HEK293 (cell line): ENCODE measurements around the gene SERF2.

Experiments
- CTCF ChIA-PET: fragments of 350-600 bp; formaldehyde crosslinking; extraction: SDS; loops from one replicate; lab custom pipeline; 2021; ENCODE audit warnings: antibody characterized with exemption; lab: Yijun Ruan, JAX
- POLR2A ChIA-PET: fragments of 300-600 bp; formaldehyde crosslinking; extraction: SDS; loops from one replicate; lab custom pipeline; 2020; ENCODE audit warnings: antibody characterized with exemption, inconsistent platforms; lab: Yijun Ruan, JAX
- H3K27ac ChIP-seq: fragments of 200-500 bp; sonication (Bioruptor generic); 2 replicates; pipeline ENCODE4 v1.5.1; 2014; ENCODE audit warnings: low read depth, low read length, control low read depth, inconsistent platforms; ENCODE audit errors: extremely low read depth
- H3K36me3 ChIP-seq, 2 experiments: fragments of 200-500 bp in 1 of 2; sonication (Bioruptor generic) in 1 of 2; 1 replicate in 1 of 2; 2 replicates in 1 of 2; pipeline ENCODE4 v1.5.1; 2014 to 2017; ENCODE audit warnings: inconsistent platforms in 2 of 2, low read length in 2 of 2; ENCODE audit not compliant: control insufficient read depth in 2 of 2, insufficient read depth in 1 of 2
- H3K4me1 ChIP-seq: fragments of 200-500 bp; sonication (Bioruptor generic); 2 replicates; pipeline ENCODE4 v1.5.1; 2014; ENCODE audit warnings: mild to moderate bottlenecking, low read length, inconsistent platforms; ENCODE audit not compliant: control insufficient read depth, insufficient read depth
- H3K4me3 ChIP-seq: 2 replicates; pipeline ENCODE4 v1.5.1; 2011; ENCODE audit warnings: low read depth, mild to moderate bottlenecking, control low read depth, low read length, moderate library complexity
- H3K9me3 ChIP-seq: fragments of 200-500 bp; sonication (Bioruptor generic); 2 replicates; pipeline ENCODE4 v1.5.1; 2014; ENCODE audit warnings: low read depth, low read length, inconsistent platforms; ENCODE audit not compliant: control insufficient read depth, insufficient read depth
- AEBP2 ChIP-seq: fragments of 450-650 bp; formaldehyde crosslinking; IDR thresholded peaks from 2 replicates; pipeline ENCODE4 v1.5.1; 2016; ENCODE audit warnings: missing biosample characterization, missing genetic modification characterization, borderline replicate concordance
- BCL6B ChIP-seq: fragments of 450-650 bp; formaldehyde crosslinking; IDR thresholded peaks from 2 replicates; pipeline ENCODE4 v1.5.1; 2017; ENCODE audit warnings: missing biosample characterization, missing genetic modification characterization
- CTCF ChIP-seq: fragments of 450-650 bp; formaldehyde crosslinking; IDR thresholded peaks from 2 replicates; pipeline ENCODE4 v1.5.1; 2016; ENCODE audit warnings: missing biosample characterization, missing genetic modification characterization
- GFI1B ChIP-seq: fragments of 450-650 bp; formaldehyde crosslinking; IDR thresholded peaks from 2 replicates; pipeline ENCODE4 v1.5.1; 2016; ENCODE audit warnings: missing biosample characterization, missing genetic modification characterization
- HIC1 ChIP-seq: fragments of 450-650 bp; formaldehyde crosslinking; IDR thresholded peaks from 2 replicates; pipeline ENCODE4 v1.5.1; 2016; ENCODE audit warnings: missing biosample characterization, missing genetic modification characterization
- KLF8 ChIP-seq: fragments of 450-650 bp; formaldehyde crosslinking; IDR thresholded peaks from 2 replicates; pipeline ENCODE4 v1.5.1; 2016; ENCODE audit warnings: missing biosample characterization, missing genetic modification characterization
- PBX3 ChIP-seq: sonication (generic); formaldehyde crosslinking; IDR thresholded peaks from 2 replicates; pipeline ENCODE4 v1.8.1; 2022; ENCODE audit warnings: mild to moderate bottlenecking, moderate library complexity, missing genetic modification reagents
- PRDM6 ChIP-seq: fragments of 450-650 bp; formaldehyde crosslinking; IDR thresholded peaks from 2 replicates; pipeline ENCODE4 v1.5.1; 2017; ENCODE audit warnings: missing biosample characterization, missing genetic modification characterization
- SCRT2 ChIP-seq: fragments of 450-650 bp; formaldehyde crosslinking; IDR thresholded peaks from 2 replicates; pipeline ENCODE4 v1.5.1; 2016; ENCODE audit warnings: missing biosample characterization, missing genetic modification characterization
- ZBTB44 ChIP-seq: fragments of 450-650 bp; IDR thresholded peaks from 2 replicates; pipeline ENCODE4 v1.5.1; 2018; ENCODE audit warnings: missing biosample characterization, mild to moderate bottlenecking, missing genetic modification characterization
- ZNF112 ChIP-seq: fragments of 450-650 bp; formaldehyde crosslinking; IDR thresholded peaks from 2 replicates; pipeline ENCODE4 v1.5.0; 2017; ENCODE audit warnings: missing biosample characterization, missing genetic modification characterization
- ZNF133 ChIP-seq: fragments of 450-650 bp; formaldehyde crosslinking; IDR thresholded peaks from 2 replicates; pipeline ENCODE4 v1.5.1; 2016; ENCODE audit warnings: missing biosample characterization, missing genetic modification characterization
- ZNF184 ChIP-seq: fragments of 450-650 bp; IDR thresholded peaks from 2 replicates; pipeline ENCODE4 v1.5.1; 2018; ENCODE audit warnings: missing biosample characterization, mild to moderate bottlenecking, missing genetic modification characterization
- ZNF202 ChIP-seq: fragments of 450-650 bp; formaldehyde crosslinking; IDR thresholded peaks from 2 replicates; pipeline ENCODE4 v1.5.1; 2016; ENCODE audit warnings: missing biosample characterization, missing genetic modification characterization, borderline replicate concordance
- ZNF335 ChIP-seq: fragments of 450-650 bp; formaldehyde crosslinking; conservative IDR thresholded peaks from 2 replicates; pipeline ENCODE4 v1.5.1; 2016; ENCODE audit warnings: missing biosample characterization, missing genetic modification characterization
- ZNF341 ChIP-seq: fragments of 450-650 bp; formaldehyde crosslinking; IDR thresholded peaks from 2 replicates; pipeline ENCODE4; 2016; ENCODE audit warnings: low read depth, missing biosample characterization, missing genetic modification characterization
- ZNF404 ChIP-seq: fragments of 450-650 bp; formaldehyde crosslinking; IDR thresholded peaks from 2 replicates; pipeline ENCODE4 v1.5.1; 2017; ENCODE audit warnings: missing biosample characterization, missing genetic modification characterization
- ZNF449 ChIP-seq: fragments of 450-650 bp; formaldehyde crosslinking; IDR thresholded peaks from 2 replicates; pipeline ENCODE4 v1.5.1; 2017; ENCODE audit warnings: missing biosample characterization, mild to moderate bottlenecking, missing genetic modification characterization, moderate library complexity
- ZNF571 ChIP-seq: fragments of 450-650 bp; formaldehyde crosslinking; IDR thresholded peaks from 2 replicates; pipeline ENCODE4 v1.5.0; 2017; ENCODE audit warnings: missing biosample characterization, missing genetic modification characterization
- ZNF629 ChIP-seq: fragments of 450-650 bp; formaldehyde crosslinking; IDR thresholded peaks from 2 replicates; pipeline ENCODE4 v1.5.1; 2017; ENCODE audit warnings: missing biosample characterization, missing genetic modification characterization
- ZNF707 ChIP-seq: fragments of 450-650 bp; formaldehyde crosslinking; IDR thresholded peaks from 2 replicates; pipeline ENCODE4 v1.5.1; 2016; ENCODE audit warnings: missing biosample characterization, missing genetic modification characterization
- ZNF747 ChIP-seq: fragments of 450-650 bp; formaldehyde crosslinking; IDR thresholded peaks from 2 replicates; pipeline ENCODE4 v1.5.1; 2016; ENCODE audit warnings: missing biosample characterization, missing genetic modification characterization
- ZNF792 ChIP-seq: fragments of 450-650 bp; formaldehyde crosslinking; IDR thresholded peaks from 2 replicates; pipeline ENCODE4 v1.5.1; 2016; ENCODE audit warnings: missing biosample characterization, missing genetic modification characterization

The SERF2 gene

GRCh38 chr15:43776718-43777266 is 15.3 kb upstream of the SERF2 start, which contains the start of gene ELL3 (continued):
- TF ChIP-seq ZNF184, result no peak
- TF ChIP-seq ZNF571, result no peak
- TF ChIP-seq HIC1 (tag by site-specific recombination), result peak; percentile 41
- no peak for TF ChIP-seq PBX3 (CRISPR knock-in tag)
- TF ChIP-seq BCL6B, result no peak
- TF ChIP-seq ZNF202 (tag by site-specific recombination), result no peak
- peak; percentile 99 for TF ChIP-seq SCRT2 (tag by site-specific recombination)
- TF ChIP-seq ZBTB44 (tag by site-specific recombination), result no peak
- TF ChIP-seq ZNF707 (tag by site-specific recombination), result no peak
- TF ChIP-seq ZNF449, result peak; percentile 35; the same call in 1 of the 2 replicates
- TF ChIP-seq ZNF792 (tag by site-specific recombination), result no peak
- TF ChIP-seq ZNF747 (tag by site-specific recombination), result no peak
- TF ChIP-seq ZNF133 (tag by site-specific recombination), result no peak
- TF ChIP-seq ZNF629 (tag by site-specific recombination), result no peak

GRCh38 chr15:43777267-43777914 is 14.7 kb upstream of the SERF2 start:
- Histone ChIP-seq H3K4me3 (peak overlapping the region; percentile 45), H3K27ac (peak overlapping the region; percentile 92), H3K4me1 (peaks cover 5% of the 10 kb centered on the region; the same call in 1 of the 2 replicates), H3K9me3 (no peaks in the 10 kb centered on the region), H3K36me3 (peaks cover 13 to 19% of the 10 kb centered on the region in 2 experiments)
- POLR2A ChIA-PET, result interaction anchor here (0.5 to 2.0 kb wide), 10 partner anchors 10 to 647 kb away, joined by 3 to 8 read pairs (median 3); partner anchors contain the start of genes FRMD5, HYPK, MFAP1 and SERF2
- CTCF ChIA-PET, result interaction anchor here (0.5 to 1.9 kb wide), 8 partner anchors 12 to 344 kb away, joined by 3 to 7 read pairs (median 4); no protein-coding TSS in a partner anchor
- TF ChIP-seq CTCF (tag by site-specific recombination) (peak; percentile 87), ZNF341 (tag by site-specific recombination) (peak; percentile 64), KLF8 (peak; percentile 27; the same call in 1 of the 2 replicates), ZNF335 (tag by site-specific recombination) (peak; percentile 86), AEBP2 (tag by site-specific recombination) (no peak), GFI1B (tag by site-specific recombination) (no peak), PRDM6 (tag by site-specific recombination) (no peak), ZNF112 (tag by site-specific recombination) (no peak), ZNF404 (tag by site-specific recombination) (no peak)
